ENCODE results near the gene TRIP6.
"Not testable (repeated sequence)": the region's sequence is repeated elsewhere in the genome, so short reads cannot be mapped to it uniquely, and the experiment has no call there.

Gene TRIP6

DNA sequence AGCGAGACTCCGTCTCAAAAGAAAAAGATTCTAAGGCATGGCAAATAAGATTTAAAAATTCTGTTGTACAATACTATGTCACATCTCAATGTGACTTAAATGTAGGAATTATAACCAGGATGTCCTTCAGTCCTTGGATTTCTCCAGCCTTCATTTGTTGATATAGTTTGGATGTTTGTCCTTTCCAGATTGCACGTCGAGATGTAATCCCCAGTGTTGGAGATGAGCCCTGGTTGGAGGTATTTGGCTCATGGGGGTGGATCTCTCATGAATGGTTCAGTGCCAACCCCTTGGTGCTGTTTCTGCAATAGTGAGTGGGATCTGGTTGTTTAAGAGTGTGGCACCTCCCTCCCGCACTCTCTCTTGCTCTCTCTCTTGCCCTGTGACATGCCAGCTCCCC, 41.3 kb downstream of the TRIP6 start:
- POLR2A ChIA-PET = no interaction called here
- TF ChIP-seq, protein P1, sequence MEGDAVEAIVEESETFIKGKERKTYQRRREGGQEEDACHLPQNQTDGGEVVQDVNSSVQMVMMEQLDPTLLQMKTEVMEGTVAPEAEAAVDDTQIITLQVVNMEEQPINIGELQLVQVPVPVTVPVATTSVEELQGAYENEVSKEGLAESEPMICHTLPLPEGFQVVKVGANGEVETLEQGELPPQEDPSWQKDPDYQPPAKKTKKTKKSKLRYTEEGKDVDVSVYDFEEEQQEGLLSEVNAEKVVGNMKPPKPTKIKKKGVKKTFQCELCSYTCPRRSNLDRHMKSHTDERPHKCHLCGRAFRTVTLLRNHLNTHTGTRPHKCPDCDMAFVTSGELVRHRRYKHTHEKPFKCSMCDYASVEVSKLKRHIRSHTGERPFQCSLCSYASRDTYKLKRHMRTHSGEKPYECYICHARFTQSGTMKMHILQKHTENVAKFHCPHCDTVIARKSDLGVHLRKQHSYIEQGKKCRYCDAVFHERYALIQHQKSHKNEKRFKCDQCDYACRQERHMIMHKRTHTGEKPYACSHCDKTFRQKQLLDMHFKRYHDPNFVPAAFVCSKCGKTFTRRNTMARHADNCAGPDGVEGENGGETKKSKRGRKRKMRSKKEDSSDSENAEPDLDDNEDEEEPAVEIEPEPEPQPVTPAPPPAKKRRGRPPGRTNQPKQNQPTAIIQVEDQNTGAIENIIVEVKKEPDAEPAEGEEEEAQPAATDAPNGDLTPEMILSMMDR (IDR thresholded peaks at IDR 0.05; ENCODE audit: insufficient read depth, low read length, missing control alignments) = no peak

DNA sequence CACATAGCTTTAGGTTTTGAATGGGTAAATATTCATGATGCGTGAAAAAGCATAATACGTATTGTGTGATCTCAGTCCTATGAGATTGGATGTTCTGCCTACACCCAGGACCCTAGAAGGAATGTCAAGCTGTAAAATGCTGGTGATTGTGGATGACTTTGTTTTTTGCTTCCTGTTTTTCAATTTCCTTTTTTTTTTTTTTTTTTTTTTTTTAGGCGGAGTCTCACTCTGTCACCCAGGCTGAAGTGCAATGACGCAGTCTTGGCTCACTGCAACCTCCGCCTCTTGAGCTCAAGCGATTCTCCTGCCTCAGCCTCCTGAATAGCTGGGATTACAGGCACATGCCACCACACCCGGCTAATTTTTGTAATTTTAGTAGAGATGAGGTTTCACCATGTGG, 43.3 kb downstream of the TRIP6 start:
- DNase-seq (ENCODE audit: low read depth, low spot score); H3K4me3 ChIP-seq (ENCODE audit: low read depth, low read length); POLR2A ChIA-PET: not testable (repeated sequence)
- CTCF ChIA-PET = interaction anchor here (0.7 to 2.0 kb wide), 2 partner anchors 12 to 149 kb away, joined by 3 to 5 read pairs; no protein-coding TSS in a partner anchor

More for the DNA sequence above, 41.3 kb downstream of the TRIP6 start:
- no peak overlapping the region for H3K4me3 ChIP-seq (ENCODE audit: low read depth, low read length)
- CTCF ChIA-PET = no interaction called here
- DNase-seq (ENCODE audit: low read depth, low spot score) = no peak

DNA sequence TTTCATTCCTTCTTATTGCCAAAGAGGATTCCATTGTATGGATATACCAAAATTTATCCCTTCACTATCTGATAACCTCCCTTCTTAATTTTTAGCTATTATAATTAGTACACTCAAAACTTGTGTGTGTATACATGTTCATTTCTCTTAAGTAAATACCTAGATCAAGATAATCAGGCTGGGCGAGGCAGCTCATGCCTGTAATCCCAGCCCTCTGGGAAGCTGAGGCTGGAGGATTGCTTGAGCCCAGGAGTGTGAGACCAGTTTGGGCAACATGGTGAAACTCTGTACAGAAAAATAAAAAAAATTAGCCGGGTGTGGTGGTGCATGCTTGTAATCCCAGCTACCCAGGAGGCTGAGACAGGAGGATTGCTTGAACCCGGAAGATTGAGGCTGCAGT, 44.3 kb downstream of the TRIP6 start:
- H3K4me3 ChIP-seq (ENCODE audit: low read depth, low read length) = no peak overlapping the region
- CTCF ChIA-PET = interaction anchor here (1.6 kb wide), 1 partner anchor 166 kb away, joined by 4 read pairs; no protein-coding TSS in a partner anchor
- TF ChIP-seq, protein P1 (IDR thresholded peaks at IDR 0.05; ENCODE audit: insufficient read depth, low read length, missing control alignments) = no peak
- no peak for DNase-seq (ENCODE audit: low read depth, low spot score)
- POLR2A ChIA-PET = interaction anchor here (0.6 kb wide), 1 partner anchor 241 kb away, joined by 3 read pairs; no protein-coding TSS in a partner anchor

DNA sequence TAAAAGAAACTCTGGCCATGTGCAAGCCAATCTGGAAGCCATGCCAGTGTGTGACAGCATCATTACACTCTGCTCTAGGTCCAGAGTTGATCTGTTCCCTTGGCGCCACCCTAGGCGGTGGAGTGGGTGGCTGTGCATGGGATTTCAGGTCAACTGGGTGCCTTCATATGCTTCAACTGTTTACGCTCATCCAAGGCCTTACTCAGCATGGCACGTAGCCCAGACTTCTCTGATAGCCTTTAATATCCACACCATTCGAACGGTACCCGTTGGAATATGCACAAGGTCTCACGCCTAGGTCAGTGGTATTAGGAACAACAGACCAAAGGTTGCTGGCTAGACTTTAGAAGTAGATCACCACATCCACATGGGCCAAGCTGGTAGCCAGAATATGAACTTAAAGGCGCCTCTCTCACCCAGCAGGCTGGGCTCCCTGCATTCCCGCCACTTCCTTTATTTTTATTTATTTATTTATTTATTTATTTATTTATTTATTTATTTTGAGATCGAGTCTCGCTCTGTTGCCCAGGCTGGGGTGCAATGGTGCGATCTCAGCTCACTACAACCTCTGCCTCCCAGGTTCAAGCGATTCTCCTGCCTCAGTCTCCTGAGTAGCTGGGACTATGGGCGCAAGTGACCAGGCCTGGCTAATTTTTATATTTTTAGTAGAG, 47.2 kb downstream of the TRIP6 start:
- TF ChIP-seq, protein P1 (IDR thresholded peaks at IDR 0.05; ENCODE audit: insufficient read depth, low read length, missing control alignments) = no peak
- CTCF ChIA-PET = no interaction called here
- POLR2A ChIA-PET = no interaction called here
- no peak overlapping the region for H3K4me3 ChIP-seq (ENCODE audit: low read depth, low read length)
- DNase-seq (ENCODE audit: low read depth, low spot score) = no peak

DNA sequence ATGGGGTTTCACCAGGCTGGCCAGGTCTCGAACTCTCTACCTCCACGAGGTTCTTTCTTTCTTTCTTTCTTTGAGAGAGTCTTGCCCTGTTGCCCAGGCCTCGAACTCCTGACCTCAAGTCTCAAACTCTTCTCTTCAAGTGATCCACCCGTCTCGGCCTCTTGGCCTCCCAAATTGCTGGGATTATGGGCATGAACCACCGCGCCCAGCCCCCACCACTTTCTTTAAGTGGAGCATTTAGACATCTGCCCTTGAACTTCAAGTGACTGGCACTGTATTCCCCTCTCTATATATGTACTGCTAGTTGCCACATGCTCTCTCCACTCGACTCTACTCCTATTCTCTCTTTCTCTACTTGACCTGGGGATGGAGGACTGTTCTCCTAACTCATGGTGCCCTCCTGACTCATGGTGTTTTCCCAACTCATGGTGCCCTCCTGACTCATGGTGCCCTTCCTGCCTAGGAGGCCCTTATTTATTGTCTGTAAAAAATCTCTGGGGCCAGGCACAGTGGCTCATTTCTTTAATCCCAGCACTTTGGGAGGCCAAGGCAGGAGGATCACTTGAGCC, 47.8 kb downstream of the TRIP6 start:
- DNase-seq (ENCODE audit: low read depth, low spot score) = no peak
- TF ChIP-seq, protein P1 (IDR thresholded peaks at IDR 0.05; ENCODE audit: insufficient read depth, low read length, missing control alignments) = no peak
- no peak overlapping the region for H3K4me3 ChIP-seq (ENCODE audit: low read depth, low read length)
- ChIA-PET POLR2A (no interaction called here), CTCF (no interaction called here)

DNA sequence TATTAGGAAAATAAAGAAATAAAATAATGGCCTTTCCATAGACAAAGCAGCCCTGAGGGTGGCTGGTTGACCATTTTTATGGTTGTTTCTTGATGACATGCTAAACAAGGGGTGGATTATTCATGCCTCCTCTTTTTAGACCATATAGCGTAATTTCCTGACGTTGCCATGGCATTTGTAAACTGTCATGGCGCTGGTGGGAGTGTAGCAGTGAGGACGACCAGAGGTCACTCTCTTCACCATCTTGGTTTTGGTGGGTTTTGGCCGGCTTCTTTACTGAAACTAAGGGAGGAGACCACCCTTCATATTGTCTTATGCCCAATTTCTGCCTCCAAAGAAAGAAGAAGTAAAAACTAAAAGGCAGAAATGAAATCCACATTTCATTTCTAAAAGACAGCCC, 52.1 kb downstream of the TRIP6 start:
- CTCF ChIA-PET = interaction anchor here (0.8 to 1.2 kb wide), 2 partner anchors 139 to 158 kb away, joined by 3 to 4 read pairs; no protein-coding TSS in a partner anchor
- DNase-seq (ENCODE audit: low read depth, low spot score); H3K4me3 ChIP-seq (ENCODE audit: low read depth, low read length); POLR2A ChIA-PET: not testable (repeated sequence)

DNA sequence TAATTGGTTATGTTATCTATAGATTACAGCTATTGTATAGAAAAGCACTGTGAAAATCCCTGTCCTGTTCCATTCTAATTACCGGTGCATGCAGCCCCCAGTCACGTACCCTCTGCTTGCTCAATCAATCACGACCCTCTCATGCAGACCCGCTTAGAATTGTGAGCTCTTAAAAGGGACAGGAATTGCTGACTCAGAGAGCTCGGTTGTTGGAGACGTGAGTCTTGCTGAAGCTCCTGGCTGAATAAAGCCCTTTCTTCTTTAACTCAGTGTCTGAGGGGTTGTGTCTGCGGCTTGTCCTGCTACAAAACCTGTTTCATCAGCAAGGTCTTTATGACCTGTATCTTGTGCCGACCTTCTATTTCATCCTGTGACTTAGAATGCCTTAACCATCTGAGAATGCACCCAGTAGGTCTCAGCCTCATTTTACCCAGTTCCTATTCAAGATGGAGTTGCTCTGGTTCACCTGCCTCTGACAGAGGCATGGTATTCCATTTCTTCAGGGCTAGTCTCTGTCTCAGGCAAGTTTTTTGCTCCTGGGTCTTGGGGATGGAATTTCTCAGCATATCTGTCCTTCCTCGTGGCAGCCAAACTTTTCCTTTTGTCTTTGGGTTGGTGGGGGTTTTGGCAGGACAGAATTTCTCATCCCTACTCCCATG, 52.7 kb downstream of the TRIP6 start:
- POLR2A ChIA-PET = not testable (repeated sequence)

More for the DNA sequence above, 52.7 kb downstream of the TRIP6 start:
- H3K4me3 ChIP-seq (ENCODE audit: low read depth, low read length); CTCF ChIA-PET; DNase-seq (ENCODE audit: low read depth, low spot score): not testable (repeated sequence)
